Putamen (tissue), 1 donor: Measurements from ENCODE around the gene RCBTB1.
"Not testable (repeated sequence)": the region's sequence is repeated elsewhere in the genome, so short reads cannot be mapped to it uniquely, and the experiment has no call there.

ENCODE experiments used
- DNase-seq: peaks from one replicate; pipeline ENCODE4 v3.0.0-alpha.2; 2016; ENCODE audit warnings: low spot score

Gene RCBTB1

DNA sequence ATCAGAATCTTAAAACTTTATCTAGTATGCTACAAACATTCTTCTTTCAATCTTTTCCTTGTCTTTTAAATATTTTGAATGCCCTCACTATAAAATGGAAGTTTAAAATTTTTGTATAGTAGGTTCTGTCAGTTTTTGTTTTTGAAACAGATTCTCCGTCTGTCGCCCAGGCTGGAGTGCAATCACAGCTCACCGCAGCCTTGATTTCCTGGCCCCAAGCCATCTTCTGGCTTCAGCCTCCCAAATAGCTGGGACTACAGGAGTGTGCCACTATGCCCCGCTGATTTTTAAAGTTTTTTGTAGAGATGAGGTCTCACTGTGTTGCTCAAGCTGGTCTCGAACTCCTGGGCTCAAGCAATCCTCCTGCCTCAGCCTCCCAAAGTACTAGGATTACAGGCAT lies 68.9 kb downstream of the RCBTB1 start:
- no peak for DNase-seq

GRCh38 chr13:49512578-49512977 lies 72.8 kb downstream of the RCBTB1 start:
- DNase-seq = no peak

DNA sequence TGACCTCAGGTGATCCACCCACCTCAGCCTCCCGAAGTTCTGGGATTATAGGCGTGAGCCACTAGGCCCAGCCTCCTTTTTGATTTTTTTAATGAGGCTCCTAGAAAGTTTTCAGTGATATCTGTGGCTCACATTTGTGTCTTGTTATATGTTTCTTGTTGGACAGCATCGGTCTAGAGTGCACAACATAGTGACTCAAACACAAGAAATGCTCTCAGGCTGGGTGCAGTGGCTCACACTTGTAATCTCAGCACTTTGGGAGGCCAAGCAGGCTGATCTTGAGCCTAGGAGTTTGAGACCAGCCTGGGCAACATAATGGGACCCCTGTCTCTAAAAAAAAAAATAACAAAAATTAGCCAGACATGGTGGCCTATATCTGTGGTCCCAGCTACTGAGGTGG lies 81.4 kb downstream of the RCBTB1 start:
- DNase-seq = no peak

DNA sequence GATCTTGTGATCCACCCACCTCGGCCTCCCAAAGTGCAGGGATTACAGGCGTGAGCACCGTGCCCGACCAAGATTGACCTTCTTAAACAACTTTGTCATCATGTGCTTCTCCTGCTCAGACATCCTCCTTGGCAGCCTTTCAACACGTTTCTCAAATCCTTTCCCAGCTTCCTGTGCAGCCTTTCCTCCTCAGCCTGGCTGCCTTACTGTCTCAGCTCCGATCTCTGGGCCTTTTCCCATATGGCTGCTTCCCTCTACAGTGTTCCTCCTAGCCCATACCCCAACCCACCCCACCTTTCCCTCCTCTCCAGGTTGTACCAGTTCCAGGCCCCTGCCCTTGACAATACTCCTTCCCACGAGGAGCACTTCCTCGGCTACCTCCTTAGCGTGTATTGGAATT lies 82.4 kb downstream of the RCBTB1 start:
- no peak for DNase-seq

- no peak for DNase-seq
Measured at GRCh38 chr13:49499889-49500660, 85.3 kb downstream of the RCBTB1 start.

- DNase-seq = no peak
Measured at GRCh38 chr13:49498206-49498605, 87.2 kb downstream of the RCBTB1 start.

DNA sequence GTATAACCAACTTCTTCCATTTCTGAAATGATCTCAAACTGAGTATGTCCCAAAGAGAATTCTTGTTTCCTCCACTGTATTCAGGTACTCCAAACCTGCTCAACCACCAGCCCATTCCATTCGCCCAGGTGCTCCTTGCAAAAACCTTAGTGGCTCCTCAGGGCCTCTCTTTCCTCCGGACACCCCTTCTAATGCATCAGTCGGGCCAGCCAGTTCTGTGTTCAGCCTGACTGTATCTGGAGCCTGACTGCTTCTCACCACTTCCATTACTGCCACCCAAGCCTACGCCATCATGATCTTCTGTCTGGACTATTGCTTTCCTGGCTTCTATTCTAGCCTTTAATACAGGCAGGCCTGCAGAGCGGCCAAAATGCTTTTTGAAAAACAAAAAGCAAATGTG lies 88.1 kb downstream of the RCBTB1 start:
- DNase-seq = no peak

DNA sequence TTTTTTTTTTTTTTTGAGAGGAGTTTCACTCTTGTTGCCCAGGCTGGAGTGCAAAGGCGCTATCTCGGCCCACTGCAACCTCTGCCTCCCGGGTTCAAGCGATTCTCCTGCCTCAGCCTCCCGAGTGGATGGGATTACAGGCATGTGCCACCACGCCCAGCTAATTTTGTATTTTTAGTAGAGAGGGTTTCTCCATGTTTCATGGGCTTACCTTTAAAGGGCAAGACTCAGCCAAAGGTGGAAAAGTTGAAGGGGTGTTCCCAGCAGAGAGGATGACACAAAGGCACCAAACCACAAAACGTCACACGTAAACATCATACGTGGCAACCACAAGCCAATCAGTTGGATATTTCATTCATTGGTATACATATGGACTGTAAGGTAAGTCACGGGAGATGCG lies 88.5 kb downstream of the RCBTB1 start:
- DNase-seq = not testable (repeated sequence)

DNA sequence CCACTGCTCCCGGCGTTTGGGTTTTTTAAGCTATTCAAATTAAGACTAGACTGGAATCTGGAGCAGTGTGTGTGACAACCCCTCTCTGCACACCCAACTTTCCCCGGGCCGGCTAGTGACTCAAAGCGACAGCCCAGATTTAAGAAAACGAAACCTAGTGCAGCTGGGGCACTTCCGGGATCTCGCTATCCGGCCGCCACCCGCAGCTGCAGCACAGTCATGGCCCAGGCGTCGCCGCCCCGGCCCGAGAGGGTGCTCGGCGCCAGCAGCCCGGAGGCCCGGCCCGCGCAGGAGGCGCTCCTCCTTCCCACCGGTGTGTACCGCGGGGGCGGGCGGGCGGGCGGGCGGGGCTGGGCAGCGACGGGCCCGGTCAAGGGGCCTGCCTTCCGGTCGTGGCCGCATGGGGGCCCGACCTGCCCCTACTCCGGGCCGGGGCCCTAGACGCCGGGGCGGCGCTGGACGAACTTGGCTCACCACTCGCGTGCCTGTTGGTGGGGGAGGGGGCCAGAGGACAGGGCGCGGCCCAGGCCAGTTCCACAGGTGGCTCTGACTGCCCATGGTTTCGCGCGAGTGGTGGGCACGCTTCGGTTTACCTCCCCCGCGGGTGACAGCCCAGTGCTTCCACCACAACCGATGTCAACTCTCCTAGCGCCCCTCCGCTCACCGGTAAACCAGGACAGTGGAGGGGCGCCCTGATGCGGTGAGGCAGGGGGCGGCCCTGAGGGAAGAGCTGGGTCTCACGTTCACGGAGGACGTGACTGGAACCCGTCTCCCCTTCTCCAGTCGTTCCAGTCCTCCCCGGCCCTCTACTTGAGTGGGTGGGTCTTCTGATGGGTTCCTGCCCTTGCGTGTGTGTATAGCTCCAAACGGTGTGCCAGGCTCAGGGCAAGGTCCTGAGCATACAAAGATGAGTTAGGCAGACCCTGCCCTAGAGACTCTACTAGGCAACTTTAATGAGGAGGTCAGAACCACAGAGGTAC lies 89.3 kb downstream of the RCBTB1 start, which contains the start of gene PHF11:
TSS of gene PHF11 (plus strand) at position 171 of the 980 bp plus-strand sequence. CDS start at position 220, 49 bp downstream.
- peak; percentile 70 for DNase-seq

- no peak for DNase-seq
Measured at GRCh38 chr13:49494645-49495044, 90.7 kb downstream of the RCBTB1 start.

DNA sequence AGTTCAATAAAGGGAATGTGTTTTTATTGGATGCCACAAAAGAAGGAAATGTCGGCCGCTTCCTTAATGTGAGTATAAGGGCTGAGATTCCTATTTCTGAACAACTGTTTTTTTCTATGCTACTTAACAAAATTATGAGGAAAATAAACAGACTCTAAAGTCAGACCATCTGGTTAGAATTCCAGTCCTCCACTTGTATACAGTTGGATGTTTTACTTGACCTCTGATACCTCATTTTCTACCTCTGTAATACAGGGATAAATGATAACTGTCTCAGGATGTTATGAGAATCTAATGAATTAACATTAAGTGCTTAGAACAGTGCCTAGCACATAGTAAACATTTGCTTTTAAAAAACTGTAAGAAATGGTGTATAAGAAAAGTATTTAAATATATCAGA lies 96.8 kb downstream of the RCBTB1 start:
- no peak for DNase-seq
